ENCODE measurements around the gene SHANK1.
"Not testable (repeated sequence)": the region's sequence is repeated elsewhere in the genome, so short reads cannot be mapped to it uniquely, and the experiment has no call there.

DNA sequence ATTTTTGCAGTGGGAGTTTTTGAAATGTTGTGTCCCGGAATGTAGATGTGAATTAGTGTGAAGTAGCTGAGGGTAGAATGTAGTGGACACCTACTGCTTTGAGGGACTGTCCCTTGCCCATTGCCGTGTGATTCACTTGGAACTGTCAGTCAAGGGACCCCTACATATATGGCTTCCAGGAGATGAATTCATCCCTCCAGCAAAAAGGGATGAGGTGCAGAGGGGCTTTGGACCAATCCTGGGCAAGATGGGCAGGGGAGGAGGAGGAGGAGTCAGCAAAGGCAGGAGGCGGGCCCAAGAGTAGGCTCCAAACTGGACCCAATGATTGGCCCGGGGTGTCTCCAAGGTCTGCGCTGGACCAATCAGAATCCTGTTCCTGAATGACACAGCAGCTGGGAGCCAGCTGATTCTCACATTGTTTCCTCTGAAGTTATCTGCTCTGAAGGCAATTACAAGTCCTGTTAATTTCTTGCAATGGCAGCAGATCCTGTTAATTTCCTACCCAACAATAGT is 99.2 kb downstream of the SHANK1 start:
- TF ChIP-seq, protein P1, sequence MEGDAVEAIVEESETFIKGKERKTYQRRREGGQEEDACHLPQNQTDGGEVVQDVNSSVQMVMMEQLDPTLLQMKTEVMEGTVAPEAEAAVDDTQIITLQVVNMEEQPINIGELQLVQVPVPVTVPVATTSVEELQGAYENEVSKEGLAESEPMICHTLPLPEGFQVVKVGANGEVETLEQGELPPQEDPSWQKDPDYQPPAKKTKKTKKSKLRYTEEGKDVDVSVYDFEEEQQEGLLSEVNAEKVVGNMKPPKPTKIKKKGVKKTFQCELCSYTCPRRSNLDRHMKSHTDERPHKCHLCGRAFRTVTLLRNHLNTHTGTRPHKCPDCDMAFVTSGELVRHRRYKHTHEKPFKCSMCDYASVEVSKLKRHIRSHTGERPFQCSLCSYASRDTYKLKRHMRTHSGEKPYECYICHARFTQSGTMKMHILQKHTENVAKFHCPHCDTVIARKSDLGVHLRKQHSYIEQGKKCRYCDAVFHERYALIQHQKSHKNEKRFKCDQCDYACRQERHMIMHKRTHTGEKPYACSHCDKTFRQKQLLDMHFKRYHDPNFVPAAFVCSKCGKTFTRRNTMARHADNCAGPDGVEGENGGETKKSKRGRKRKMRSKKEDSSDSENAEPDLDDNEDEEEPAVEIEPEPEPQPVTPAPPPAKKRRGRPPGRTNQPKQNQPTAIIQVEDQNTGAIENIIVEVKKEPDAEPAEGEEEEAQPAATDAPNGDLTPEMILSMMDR (conservative IDR thresholded peaks at IDR 0.05; ENCODE audit: low read length): not testable (repeated sequence)
- not testable (repeated sequence) for TF ChIP-seq EZH2phosphoT487 (IDR thresholded peaks at IDR 0.05; ENCODE audit: borderline replicate concordance)
